B cell (primary cell): ENCODE results near the gene SLC2A13.

Source experiments
- CTCF ChIP-seq: fragments of 200-600 bp; IDR thresholded peaks from one replicate; pipeline ENCODE4 v1.8.0; 2022; ENCODE audit warnings: antibody characterized with exemption, mild to moderate bottlenecking
- EZH2 ChIP-seq: IDR thresholded peaks from 2 replicates; pipeline ENCODE4 v1.6.1; 2012; ENCODE audit warnings: borderline replicate concordance, low read depth, mild to moderate bottlenecking, moderate library complexity, low read length; ENCODE audit not compliant: insufficient read depth, poor library complexity, severe bottlenecking

- no peak for TF ChIP-seq CTCF
- no peak for TF ChIP-seq EZH2
Measured at GRCh38 chr12:39912211-39912980, 193.5 kb downstream of the SLC2A13 start.
